Left kidney (tissue), 2 donors: ENCODE results near the gene C16orf74. TPM values are rescaled to one million over a fixed set of nuclear protein-coding genes. Genes with fewer than 3 reads are reported as not detected.

ENCODE experiments used
- DNase-seq: peaks from one replicate; pipeline ENCODE4 v3.0.0-alpha.2; 2013
- polyA plus RNA-seq: library from polyadenylated mRNA; unstranded; fragments of 120-200 nt; gene quantifications from one replicate; pipeline ENCODE4 v1.2.1, GENCODE V29; 2013; ENCODE audit not compliant: insufficient read length

The C16orf74 gene
- polyA plus RNA-seq, 1 donor: 1.9 TPM

GRCh38 chr16:85719605-85720301 is 31.1 kb downstream of the C16orf74 start:
- DNase-seq: no peak

- DNase-seq: no peak
Observed at GRCh38 chr16:85718682-85719081, 32.2 kb downstream of the C16orf74 start.

- DNase-seq: no peak
Observed at GRCh38 chr16:85718153-85718477, 32.8 kb downstream of the C16orf74 start.

GRCh38 chr16:85717393-85718152 is 33.3 kb downstream of the C16orf74 start:
- peak; percentile 65 for DNase-seq

- no peak for DNase-seq
Observed at GRCh38 chr16:85716680-85717038, 34.2 kb downstream of the C16orf74 start.

- no peak for DNase-seq
Observed at GRCh38 chr16:85716022-85716679, 34.7 kb downstream of the C16orf74 start.

GRCh38 chr16:85715169-85716021 is 35.5 kb downstream of the C16orf74 start:
- no peak for DNase-seq

- no peak for DNase-seq
Observed at GRCh38 chr16:85712801-85713200, 38.1 kb downstream of the C16orf74 start.

- no peak for DNase-seq
Observed at GRCh38 chr16:85711982-85712587, 38.8 kb downstream of the C16orf74 start.

- no peak for DNase-seq
Observed at GRCh38 chr16:85710732-85711131, 40.2 kb downstream of the C16orf74 start.

- no peak for DNase-seq
Observed at GRCh38 chr16:85709766-85710585, 40.9 kb downstream of the C16orf74 start.

GRCh38 chr16:85708338-85708737 is 42.6 kb downstream of the C16orf74 start:
- no peak for DNase-seq

GRCh38 chr16:85707528-85708095 is 43.3 kb downstream of the C16orf74 start:
- no peak for DNase-seq

- no peak for DNase-seq
Observed at GRCh38 chr16:85706449-85707034, 44.4 kb downstream of the C16orf74 start.

- DNase-seq: no peak
Observed at GRCh38 chr16:85704900-85705846, 45.7 kb downstream of the C16orf74 start.

- DNase-seq: no peak
Observed at GRCh38 chr16:85704011-85704410, 46.9 kb downstream of the C16orf74 start.

- DNase-seq: no peak
Observed at GRCh38 chr16:85699628-85700027, 51.3 kb downstream of the C16orf74 start.

GRCh38 chr16:85698935-85699558 is 51.8 kb downstream of the C16orf74 start:
- DNase-seq: no peak
